NOMO-1 (cell line): ENCODE results near the gene SDHAF2.
"Not testable (repeated sequence)": the region's sequence is repeated elsewhere in the genome, so short reads cannot be mapped to it uniquely, and the experiment has no call there.

Experiments
- DNase-seq, 2 experiments: peaks; one replicate each; lab custom pipeline; 2025; ENCODE audit not compliant: unreplicated experiment in 2 of 2; lab: John Stamatoyannopoulos, UW

Gene SDHAF2

DNA sequence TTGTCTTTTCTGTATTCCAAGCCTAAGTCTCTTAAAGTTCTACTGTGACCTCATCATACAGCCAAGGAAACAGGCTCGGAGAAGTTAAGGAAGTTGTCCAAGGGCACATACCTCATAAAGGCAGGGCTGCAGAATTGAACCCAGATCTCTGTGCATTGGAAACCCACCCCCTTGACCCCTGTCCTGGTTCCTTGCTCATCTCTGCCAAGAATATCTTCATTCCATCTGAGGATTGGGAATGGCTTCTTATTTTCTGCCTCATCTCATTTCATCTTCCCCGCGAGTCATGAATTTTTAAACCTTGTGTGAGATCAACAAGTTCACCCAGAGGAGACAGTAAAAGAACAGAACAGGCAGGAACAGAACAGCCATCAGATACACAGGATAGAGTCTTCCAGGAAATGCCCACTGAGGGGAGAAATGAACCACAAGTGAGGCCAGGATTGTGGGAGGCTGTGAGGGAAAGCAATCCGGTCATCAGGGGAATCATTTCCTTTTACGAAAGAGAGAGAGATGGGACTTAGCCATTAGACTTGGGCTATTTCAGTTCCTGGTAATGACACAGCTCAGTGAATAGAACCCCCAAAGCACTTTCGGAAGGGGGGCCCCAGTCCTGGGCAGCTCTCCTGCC, 44.2 kb downstream of the SDHAF2 start:
- no peak for DNase-seq

DNA sequence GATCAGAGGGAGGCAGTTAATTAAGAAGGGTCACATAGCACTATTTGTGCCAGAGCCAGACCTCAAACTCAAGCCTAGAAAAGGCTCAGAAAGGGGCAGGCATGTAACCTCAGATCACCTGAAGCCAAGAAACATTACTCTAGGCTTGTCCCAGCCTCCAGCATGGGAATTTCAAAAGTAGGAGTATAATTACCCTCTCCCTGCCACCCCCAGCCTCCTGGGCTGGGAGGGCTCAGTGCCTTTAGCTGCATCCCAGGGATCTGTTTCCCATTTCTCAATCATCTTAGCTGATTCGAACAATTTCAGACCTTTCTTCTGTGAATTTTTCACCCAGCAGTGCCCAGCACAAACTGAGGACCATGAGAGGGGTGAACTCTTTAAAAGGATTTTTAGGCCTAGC, 45.5 kb downstream of the SDHAF2 start:
- DNase-seq = no peak

DNA sequence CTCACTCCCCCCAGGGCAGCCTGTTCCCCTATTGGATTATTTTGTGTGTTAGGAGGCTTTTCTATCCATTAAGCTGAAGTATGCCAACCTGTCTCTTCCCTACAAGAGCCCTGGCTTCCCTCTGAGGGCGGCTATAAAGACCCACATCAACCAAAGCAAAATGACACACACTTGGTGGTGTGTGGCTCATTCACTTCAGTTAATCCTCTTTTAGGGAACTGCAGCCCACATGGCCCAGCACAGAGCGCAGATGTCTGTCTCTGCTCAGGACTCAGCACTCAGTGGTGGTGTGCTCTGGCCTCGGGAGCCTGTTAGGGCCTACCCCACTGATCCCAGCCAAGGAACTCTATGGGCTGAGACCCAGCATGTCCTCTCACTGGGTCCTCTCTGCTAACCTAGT, 46.4 kb downstream of the SDHAF2 start:
- DNase-seq = no peak

DNA sequence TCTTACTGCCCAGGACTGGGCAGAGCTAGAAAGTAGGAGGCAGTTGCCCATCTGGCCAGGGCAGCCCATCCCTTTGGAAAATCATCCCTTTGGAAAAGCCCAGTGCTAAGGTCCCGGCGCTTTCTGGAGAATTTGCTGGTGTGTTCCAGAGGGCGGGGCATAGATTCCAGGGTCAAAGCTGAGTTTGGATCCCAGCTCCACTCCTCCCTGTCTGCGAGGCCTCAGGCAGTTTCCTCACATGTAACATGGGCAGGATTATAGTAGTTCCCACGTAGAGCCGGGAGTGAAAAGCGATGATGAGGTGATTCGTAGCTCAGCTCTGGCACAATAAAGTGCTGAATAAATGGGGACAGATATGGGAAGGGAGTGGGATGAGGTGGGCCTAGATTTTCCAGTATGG, 47.2 kb downstream of the SDHAF2 start:
- no peak for DNase-seq

DNA sequence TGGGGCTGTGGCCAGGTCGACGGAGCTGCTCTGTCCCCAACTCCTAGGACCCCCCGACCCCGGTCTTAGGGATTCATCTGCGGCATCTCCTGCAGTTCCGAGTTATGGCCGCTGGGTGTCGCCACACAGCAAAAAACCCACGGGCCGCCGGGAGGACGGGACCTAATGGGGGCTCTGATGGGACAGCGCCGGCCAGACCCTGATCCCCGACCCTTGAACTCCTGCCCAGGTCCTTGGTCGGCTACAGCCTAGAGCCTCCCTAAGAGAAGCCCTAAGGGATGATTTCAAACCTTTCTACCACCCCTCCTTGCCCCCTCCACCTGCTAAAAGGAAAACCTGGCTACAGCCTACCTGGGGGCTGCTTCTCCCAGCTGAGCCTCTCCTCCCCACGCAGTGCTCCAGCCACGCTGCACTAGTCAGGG, 47.8 kb downstream of the SDHAF2 start:
- peak in 1 of 2 experiments; percentile 28 for DNase-seq

DNA sequence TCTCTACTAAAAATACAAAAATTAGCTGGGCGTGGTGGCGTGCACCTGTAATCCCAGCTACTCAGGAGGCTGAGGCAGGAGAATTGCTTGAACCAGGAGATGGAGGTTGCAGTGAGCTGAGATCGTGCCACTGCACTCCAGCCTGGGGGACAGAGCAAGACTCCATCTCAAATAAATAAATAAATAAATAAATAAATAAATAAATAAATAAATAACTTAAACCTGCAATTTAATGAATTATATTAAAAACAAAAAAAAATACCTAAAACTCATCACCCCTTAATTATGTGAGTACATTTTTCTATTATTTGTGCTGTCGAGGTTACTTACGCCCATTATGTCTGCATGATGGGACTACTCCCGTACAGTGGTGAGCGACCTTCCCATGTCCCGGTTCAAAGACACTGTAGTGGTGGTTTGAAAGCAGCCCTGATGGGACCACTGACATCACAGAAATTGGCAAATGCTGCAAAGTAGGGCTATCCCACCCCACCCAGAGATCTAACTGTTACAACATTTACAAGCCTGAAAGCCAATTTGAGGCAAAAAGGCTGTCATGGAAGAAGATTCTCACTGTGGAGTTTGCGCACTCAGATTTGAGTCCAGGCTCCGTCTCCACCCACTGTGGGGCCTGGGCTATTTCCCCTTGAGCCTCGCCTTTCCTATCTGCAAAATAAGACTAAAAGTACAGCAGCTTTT, 49.6 kb downstream of the SDHAF2 start:
- DNase-seq = not testable (repeated sequence)

DNA sequence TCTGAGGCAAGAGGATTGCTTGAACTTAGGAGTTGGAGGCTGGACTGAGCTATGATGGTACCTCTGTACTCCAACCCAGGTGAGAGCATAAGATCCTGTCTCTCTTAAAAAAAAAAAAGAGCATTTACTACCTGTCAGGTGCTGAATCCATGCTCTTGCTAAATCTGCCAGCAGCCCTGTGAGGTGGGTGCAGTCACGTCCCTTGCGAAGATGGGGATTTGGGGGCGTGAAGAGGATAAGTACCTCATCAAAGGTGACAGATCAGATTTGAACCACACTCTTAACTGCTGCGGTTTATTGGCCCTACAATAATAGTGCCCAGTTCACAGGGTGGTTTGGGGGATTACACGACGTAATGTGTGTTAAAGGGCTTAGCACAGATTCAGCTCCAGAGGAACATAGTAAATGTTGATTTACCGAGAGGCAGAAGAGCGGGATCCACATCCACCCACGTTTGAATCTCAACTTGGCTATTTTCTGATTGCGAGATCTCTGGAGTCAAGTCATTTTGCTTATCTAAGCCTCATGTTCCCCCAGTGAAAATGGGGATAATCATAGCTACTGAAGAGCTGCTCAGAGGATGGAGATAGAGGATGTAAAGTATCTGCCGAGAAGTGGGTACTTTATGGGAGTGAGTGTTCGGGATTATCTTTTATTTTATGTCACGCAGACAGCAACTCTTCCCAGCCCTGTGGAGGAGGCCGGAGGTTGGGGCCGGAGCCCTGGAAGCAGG, 50.5 kb downstream of the SDHAF2 start:
- no peak for DNase-seq

DNA sequence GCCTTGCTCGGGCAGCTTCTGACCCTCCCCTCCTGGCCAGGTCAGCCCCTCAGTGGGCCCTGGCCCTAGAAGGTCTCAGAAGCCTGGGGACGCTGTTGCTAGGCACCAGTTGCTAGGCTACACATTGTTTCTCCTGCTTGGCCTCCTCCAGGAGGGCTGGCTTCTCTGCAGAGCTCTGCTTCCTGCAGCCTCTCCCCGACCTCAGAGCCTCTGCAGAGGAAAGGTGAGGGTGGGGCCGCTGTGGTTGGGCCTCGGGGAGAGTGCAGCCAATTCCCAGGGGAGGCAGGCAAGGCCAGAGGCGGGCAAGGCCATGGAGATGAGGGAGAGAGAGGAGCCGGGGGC, 51.0 kb downstream of the SDHAF2 start:
- no peak for DNase-seq

DNA sequence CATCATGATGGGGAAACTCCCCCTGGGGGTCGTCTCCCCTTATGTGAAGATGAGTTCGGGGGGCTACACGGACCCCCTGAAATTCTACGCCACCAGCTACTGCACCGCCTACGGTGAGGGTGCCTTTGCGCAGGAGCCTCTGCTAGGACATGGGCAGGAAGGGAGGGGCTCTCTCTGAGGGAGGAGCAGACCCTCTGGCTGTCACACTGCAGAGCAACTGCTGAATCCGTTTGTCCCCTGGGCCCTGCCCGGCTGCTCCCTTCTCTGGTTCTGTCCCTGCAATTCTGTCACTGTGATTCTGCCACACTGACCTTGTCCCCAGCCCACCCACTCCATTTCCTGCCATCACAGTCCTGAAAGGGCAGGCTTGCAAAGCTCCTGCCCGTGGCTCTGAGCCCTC, 51.9 kb downstream of the SDHAF2 start:
- no peak for DNase-seq

DNA sequence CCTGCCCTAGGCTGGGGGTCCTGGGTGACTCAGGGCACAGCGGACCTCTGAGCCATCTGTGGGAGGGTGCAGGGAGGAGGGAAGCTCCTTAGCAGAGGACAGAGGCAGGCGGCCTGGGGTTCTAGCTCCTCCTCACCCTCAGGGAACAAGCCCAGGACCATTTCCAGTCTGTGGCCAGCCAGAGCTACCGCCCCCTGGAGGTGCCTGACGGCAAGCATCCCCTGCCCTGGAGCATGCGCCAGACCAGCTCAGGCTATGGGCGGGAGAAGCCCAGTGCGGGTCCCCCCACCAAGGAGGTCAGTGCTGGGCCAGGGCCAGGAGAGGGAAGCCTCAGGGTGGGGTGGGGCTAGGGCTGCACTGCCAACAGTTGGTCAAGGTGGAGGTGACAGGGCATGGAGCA, 52.6 kb downstream of the SDHAF2 start:
- DNase-seq = peak in 1 of 2 experiments; percentile 20

DNA sequence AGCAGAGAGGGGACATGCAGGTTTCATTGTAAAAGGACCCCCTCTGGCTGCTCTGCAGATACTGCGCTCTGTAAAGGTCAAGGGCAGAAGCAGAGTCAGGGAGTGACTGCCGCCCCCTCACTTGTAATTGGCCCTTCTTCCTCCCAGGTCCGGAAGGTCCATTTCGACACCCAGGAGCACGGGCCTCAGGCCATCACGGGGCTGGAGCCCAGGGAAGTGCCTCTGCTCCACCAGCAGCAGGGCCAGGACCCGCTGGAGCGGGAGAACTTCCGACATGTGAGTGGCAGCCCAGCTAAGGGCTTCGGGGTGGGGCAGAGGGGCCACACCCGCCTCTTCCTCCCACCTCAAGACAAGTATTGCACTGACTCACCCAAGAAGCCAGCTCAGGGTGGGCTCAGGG, 54.6 kb downstream of the SDHAF2 start:
- no peak for DNase-seq

DNA sequence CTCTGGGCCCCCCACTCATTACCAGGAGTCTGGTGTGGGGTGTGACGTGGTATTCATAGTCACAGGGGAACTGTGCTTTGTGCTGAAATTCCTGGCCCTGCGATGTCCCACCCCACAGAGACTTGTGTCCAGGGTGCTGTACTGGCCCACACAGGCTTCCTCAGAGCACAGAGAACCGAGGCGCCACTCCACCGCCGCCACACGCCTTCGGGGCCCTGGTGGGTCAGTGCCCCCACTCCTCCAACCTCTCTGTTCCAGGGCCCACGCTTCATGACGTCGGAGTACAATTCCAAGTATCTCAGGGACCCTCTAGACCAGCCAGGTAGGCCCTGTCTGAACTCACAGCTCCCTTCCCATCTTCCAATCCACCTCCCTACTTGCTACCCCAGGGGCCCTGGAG, 55.2 kb downstream of the SDHAF2 start:
- no peak for DNase-seq

DNA sequence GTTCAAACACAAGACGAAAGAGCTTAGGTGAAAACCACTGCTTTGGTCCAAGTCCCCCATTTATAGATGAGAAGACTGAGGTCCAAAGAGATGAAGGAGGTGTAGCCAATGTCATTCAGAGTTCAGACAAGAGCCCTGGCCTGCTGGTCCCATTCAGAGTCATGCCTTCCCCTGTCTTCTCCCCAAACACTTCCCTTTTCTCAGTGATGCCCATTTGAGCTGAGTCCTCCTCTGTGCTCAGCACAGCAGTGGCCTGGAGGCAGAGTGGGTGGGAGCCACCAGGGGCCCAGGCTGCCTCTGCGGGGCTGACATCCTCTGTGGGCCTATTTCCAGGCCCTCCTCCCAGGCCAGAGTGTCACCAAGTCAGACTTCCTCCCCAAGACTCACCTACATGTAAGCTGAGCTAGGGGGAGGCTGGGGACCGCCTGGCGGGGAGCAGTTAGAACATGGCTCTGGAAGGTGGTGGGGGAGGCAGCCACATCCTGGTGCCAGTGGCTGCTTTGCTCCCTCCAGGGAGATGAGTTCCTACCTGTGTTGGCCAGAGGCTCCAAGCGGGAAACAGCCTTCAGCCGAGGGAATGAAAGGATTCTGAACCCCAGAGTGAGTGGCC, 56.2 kb downstream of the SDHAF2 start:
- no peak for DNase-seq

DNA sequence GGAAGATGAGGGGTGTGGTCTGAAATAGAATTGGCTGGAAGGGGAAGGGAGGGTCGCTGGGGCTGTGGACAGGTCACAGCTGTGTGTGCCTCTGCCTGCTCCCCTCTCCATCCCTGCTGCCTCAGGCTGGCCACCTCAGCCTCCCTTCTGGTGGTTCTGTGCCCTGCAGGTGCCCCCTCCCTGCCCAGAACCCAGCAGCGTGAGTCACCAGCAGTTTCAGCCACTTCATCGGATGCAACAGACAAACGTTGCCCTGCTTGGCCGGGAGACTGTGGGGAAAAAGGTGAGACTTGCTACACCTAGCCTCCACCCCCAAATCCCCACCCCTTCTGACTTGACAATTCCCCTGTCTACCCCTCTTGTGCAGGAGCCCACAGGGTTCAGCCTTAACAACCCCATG, 56.9 kb downstream of the SDHAF2 start:
- DNase-seq = no peak

DNA sequence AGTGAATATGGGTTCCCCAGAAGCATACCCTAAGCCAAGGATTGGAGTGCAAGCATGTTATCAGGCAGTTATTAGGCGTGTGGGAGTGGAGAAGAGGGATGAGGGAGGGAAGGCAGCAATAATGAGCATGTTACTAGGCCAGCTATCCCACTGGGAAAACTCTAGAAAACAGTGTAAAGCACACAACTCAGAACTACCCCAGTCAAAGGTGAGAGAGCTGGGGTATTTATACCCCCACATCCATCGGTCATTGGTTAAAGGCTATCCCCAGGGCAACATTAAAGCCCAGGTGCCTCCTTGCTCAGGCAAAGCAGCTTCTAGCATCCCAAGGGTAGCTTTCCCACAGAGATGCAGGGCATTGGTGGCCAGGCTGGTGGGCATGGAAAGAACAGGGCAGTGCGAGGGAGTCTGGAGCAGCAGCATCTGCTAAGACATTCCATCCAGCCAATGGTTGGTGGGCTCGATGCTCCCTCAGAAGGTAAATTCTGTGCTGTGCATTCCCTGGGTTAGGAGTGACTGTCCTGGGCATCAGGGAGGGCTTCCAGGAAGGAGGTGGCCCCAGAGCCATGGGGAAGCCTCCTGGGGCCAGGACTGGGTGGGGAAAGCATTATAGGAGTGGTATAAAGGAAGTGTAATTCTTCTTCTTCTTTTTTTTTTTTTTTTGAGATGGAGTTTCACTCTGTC, 57.6 kb downstream of the SDHAF2 start:
- DNase-seq = no peak

DNA sequence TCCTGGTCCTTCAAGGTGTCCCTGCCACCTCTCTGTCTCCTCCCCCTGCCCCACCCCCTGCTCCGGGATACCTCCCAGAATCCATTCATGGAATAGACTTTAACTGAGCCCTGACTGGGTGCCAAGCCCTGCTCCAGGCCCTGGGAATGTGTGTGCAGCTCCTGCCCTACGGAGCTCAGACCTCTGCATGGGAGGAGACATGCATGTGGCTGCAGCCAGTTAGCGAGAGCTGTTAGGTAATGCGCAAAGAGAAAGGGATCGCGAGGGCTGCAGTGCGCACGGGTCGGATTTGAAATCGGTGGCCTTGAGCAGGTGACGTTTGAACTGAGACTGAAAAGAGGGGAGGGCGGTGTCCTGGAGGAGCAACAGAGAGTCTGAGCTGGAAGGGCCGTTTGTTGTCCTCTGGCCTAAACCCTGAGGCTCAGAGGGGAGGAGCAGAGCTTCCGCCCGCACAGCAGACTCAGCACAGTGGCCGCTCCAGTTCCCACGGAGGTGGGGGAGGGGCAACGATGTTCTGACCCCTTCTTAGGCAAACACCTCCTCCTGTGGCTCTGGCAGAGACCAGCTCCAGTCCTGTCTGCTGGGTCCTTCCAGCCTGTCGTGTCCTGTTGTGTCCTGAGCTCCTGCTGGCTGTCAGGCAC, 58.8 kb downstream of the SDHAF2 start:
- no peak for DNase-seq

DNA sequence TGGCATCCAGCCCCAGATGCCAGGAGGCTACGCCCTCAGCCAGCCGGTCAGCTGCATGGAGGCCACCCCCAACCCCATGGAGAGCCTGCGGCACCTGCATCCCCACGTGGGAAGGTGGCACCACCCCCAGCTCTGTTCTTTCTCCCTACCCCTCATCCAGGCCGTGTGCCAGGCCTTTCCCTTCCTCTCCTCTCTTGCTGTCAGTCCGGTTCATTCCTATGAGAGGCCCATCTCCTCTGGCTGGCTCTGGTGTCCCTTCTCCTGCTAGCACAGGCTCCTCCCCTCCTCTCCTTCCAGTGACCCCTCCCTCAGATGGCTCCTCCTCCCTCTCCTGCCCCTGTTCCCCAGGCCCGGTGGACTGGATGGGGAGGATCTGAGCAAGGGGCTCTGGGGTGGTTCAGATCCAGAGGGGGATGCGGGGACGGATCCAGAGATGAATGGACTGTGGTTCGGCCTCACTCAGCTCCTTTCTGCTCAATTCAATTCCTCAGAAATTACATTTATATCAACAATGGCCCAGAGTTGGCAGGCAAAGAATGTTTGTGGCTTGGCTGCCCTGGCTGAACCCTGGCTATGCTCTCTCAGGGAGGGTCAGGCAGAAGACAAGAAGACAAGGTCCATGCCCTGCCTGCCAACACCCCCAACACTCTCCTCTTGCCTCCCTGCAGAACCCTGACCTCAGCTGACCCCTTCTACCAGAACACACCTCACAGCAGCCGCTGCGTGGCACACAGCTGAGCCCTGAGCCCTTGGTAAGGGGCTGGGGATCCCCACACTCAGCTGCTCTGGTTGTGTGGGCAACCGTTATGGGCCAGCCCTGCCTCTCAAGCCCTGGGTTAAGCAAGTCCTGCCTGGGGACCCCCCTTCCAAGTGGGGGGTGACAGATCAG, 60.2 kb downstream of the SDHAF2 start:
- DNase-seq = no peak

DNA sequence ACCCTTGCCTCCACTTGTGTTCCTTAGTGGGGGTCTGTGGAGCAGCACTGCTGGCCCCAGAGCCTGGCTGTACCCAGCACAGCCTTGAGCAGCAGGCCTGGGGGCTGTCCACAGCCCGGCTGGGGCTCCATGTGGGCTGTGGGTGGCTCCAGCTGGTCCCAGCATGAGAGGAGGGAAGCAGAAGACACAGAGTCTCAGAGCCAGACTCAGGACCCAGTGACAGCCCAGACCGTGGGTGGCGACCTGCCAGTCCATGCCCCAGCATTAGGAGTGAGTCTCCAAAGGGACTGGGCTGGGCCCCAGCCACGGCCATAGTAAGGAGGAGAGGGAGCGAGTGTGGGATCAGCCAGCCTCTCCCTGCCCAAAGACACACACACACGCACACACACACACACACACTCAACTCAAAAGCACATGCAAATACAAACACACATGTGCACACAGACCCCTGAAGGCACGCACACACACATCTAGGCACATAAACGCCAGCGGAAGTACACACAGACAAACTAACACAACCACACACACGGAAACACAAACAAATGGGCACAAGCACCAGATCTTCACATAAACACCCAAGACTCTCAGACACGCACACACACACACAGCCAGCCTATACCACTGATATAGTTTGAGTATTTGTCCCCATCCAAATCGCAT, 61.9 kb downstream of the SDHAF2 start:
- DNase-seq = no peak

DNA sequence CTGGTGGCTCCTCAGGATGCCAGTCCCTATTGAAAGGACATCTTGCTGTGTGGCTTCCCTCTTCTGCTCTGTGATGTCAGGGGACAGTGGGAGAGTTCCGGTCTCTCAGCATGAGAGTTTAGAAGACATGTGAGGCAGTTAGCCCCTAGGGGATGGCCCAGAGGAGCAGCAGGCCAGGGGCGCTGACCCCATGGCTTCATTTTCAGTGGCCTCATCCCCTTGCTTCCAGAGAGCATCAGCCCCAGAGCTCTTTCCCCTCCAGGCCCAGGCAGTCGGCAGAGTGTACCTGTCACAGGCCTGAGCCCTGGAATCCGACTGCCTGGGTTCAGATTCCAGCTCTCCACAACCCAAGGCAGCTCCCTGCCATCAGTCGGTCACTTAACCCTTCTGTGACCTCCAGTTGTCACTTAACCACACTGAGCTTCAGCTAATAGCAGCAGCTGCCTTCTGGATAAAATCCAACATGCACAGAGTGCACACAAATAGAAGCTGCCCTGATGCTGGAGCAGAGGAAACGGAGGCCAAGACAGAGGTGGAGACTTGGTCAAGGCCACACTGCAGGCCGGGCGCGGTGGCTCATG, 64.5 kb downstream of the SDHAF2 start:
- no peak for DNase-seq
